Effector CD8-positive, alpha-beta T cell (primary cell): ENCODE data around the gene GLP2R.

ENCODE experiments used
- DNase-seq: peaks from one replicate; lab custom pipeline; 2025; lab: John Stamatoyannopoulos, UW

Gene GLP2R

DNA sequence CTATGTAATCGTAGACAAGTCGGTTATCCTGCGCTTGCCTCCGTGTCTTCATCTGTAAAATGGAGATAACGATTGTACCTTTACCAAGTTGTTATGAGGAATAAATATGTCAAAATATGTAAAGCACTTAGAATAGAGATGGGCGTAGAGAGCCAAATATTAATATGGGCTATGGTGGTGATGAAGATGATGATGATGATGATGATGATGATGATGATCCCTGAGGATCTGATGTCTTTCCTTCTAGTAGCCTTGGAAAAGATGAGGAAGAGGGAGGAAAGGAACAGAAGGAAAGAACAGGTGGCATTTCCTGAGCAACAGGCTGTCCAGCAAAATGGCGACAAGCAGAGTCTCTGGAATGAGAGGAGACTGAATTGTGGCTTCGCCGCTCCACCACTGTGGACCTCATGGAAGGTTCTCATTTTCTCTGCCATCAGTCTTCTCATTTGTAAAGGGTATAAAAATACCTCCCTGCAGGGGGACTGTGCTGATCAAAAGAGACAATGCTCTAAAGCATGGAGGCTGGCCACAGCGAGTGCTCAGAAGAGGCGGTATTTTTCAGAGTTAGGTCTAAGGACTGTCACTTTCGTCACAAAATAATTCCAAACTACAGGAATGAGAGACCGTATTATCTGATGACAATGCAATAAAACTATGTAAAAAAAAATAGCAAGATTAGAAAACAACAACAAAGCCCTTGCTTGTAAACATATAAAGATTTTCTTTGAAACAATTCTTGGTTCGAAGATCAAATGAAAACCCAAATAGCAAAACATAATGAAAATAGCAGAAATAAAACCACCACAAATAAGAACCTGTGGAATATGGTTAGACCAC is 96.5 kb downstream of the GLP2R start:
- DNase-seq = no peak

- DNase-seq = no peak
Observed at GRCh38 chr17:9924735-9925191, 99.0 kb downstream of the GLP2R start.

- no peak for DNase-seq
Observed at GRCh38 chr17:9925457-9925856, 99.7 kb downstream of the GLP2R start.

DNA sequence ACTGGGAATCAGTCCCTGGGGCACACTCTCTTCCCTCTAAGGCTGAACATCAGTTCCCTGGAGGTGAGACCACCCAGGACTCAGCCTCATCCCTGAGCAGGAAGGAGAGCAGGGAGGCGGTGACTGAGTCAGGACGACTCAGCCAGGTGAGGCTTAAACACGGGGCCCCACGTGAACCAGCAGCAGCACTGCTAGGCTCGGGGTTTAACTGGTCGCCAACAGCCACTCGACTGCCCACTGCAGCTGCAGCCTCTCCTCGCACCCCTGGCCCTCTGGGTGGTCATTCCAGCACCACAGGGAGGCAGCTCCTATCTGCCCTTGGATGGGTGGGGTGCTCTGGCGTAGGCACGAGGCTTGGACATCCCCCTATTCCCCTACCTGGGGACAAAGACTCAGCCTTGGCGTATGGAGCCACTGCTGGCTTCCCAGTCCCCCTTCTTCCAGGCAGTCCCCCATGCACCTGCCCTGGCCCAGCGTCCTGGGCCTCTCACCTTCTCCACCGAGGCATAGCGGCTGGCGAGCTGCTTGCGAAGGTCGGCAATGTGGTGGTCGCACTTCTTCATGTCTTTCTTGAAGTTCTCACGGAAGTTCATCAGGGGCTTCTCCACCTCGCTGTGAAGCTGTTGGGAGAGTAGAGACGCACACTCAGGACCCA is 100.6 kb downstream of the GLP2R start:
- DNase-seq = no peak

DNA sequence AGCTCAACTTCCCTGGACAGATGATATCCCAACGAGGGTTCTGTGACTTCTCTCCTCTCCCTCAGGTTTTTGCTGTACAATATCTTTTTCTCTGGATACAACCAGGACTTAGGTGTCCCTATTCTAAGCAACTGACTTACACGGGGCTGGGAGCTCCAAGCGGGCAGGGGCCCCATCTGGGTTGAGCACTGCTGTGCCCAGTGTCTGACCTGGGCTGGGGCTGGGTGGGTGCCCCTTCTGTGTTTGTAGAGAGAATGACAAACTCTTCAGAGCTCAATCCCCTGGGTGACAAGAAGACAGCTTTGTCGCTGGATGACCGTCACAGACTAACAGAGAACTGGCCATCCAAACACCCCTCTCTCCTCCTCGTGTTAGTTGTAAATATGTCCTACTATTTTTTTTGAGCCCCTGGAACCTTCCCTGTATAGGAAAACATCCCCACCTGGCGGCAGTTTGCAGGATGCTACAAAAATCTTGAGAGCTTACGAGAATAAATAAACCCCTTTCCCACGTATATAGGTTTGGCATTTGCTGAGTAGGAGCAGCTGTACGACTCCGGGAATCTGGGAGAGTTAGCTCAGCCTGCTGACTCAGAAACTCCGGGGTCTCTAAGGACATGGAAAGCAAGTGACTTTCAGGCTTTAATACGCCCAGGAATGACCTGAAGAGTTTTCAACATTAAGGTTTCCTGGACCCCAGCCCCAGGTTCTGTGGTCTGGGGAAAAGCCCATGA is 103.0 kb downstream of the GLP2R start:
- no peak for DNase-seq

DNA sequence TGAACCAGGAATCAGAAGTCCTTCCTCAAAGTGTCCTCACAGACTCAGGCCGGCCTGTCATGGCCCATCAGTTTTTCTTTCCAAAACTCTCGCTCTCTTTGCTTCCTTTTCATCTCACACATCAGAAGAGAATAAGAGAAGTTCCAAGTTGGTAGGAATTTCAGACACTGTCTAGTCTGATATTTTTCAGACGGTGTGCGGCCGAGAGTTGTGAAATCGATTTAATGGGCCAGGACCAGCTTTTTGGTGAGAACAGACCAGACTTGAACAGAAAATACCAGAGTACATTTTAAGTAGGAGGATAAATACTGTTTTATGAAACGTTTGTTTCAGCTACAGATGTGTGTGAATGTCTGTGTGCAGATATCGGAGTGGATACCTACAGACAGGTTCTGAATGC is 104.1 kb downstream of the GLP2R start:
- no peak for DNase-seq

GRCh38 chr17:9931144-9931741 is 105.5 kb downstream of the GLP2R start:
- DNase-seq = no peak

GRCh38 chr17:9932491-9932890 is 106.8 kb downstream of the GLP2R start:
- no peak for DNase-seq

DNA sequence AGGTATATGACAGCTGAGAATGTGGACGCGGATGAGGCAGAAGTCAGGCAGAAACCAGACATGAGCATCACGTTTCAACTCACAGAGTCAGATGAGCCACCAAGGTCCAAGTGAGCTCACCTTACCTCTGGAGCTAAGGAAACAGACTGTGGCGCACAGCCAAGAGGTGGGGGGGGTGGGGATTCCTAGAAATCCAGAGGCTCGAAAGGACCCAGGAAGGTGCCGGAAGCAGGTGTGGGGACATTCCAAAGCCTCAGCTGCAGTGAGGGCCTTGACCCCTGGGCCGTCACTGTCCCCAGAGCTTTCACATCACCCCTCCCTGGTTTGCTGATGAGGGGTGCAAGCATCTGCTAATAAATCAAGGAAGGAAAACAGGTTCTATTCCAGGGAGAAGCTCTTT is 108.6 kb downstream of the GLP2R start:
- DNase-seq = no peak

- no peak for DNase-seq
Observed at GRCh38 chr17:9935408-9935807, 109.7 kb downstream of the GLP2R start.

GRCh38 chr17:9936095-9936494 is 110.4 kb downstream of the GLP2R start:
- no peak for DNase-seq

DNA sequence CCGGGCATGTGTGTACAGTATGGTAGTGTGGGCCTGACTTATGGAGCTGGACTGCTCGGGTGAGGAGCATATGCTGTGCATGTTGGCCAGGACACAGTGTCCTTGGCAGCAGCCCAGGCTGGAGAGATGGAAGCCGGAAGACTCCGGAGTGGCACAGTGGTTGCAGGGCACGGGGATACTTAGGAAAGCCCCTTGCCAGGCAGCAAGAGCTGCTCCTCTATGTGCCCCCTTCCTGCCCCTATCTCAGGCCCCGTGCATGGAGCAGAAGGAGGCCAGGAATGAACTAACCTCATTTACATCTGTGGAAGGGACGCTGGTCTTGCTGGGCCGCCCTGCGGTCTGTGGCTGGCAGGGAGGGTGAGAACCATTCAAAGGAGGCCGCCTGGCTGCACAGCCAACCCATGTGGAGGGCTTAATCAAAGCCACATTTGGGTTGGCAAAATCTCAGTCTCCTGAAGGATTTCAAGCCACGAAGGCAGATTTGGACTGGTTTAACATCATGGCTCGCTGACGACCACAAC is 111.6 kb downstream of the GLP2R start:
- DNase-seq = no peak

GRCh38 chr17:9937901-9938300 is 112.2 kb downstream of the GLP2R start:
- no peak for DNase-seq

- no peak for DNase-seq
Observed at GRCh38 chr17:9938764-9939163, 113.0 kb downstream of the GLP2R start.

GRCh38 chr17:9940841-9941240 is 115.1 kb downstream of the GLP2R start:
- DNase-seq = no peak

DNA sequence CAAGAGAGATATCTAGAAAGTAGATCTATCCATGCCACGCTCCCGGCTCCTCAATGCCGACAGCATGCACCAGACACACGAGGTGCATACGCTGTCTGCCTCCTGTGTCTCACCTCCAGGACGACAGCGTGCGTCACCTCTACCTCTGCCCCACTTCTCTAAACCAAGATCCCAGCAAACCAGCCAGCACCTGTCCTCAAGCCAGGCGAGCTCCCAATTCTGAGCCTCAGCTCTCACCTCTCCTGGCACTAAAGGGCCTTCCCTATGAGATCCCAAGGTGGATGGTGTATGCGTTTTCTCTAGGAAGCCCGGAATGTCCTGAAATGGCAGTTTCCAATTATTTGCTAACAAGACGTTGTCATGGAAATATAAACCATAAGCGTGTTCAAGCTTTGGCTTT is 115.6 kb downstream of the GLP2R start:
- DNase-seq = no peak
